Loucy (cell line): ENCODE data around the gene TGFBR3.

ENCODE experiments used
- EZH2phosphoT487 ChIP-seq: fragments of 200-600 bp; IDR thresholded peaks from 2 replicates; pipeline ENCODE4 v1.6.1; 2018; ENCODE audit warnings: antibody characterized with exemption, mild to moderate bottlenecking, moderate library complexity, borderline replicate concordance
- TF ChIP-seq, protein P1 (sequence below): fragments of 200-600 bp; sonication (generic); conservative IDR thresholded peaks from 2 replicates; pipeline ENCODE4 v1.5.1; 2014; ENCODE audit warnings: mild to moderate bottlenecking, antibody characterized with exemption, low read length

DNA sequence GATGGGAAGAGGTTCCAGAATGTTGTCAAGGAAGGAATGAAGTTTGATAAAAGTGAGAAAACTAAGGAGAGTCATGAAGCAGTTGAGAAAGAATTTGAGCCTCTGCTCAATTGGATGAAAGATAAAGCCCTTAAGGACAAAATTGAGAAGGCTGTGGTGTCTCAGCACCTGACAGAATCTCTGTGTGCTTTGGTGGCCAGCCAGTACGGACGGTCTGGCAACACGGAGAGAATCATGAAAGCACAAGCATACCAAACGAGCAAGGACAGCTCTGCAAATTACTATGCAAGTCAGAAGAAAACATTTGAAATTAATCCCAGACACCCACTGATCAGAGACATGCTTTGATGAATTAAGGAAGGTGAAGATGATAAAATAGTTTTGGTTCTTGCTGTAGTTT is 242.5 kb downstream of the TGFBR3 start:
- TF ChIP-seq, protein P1, sequence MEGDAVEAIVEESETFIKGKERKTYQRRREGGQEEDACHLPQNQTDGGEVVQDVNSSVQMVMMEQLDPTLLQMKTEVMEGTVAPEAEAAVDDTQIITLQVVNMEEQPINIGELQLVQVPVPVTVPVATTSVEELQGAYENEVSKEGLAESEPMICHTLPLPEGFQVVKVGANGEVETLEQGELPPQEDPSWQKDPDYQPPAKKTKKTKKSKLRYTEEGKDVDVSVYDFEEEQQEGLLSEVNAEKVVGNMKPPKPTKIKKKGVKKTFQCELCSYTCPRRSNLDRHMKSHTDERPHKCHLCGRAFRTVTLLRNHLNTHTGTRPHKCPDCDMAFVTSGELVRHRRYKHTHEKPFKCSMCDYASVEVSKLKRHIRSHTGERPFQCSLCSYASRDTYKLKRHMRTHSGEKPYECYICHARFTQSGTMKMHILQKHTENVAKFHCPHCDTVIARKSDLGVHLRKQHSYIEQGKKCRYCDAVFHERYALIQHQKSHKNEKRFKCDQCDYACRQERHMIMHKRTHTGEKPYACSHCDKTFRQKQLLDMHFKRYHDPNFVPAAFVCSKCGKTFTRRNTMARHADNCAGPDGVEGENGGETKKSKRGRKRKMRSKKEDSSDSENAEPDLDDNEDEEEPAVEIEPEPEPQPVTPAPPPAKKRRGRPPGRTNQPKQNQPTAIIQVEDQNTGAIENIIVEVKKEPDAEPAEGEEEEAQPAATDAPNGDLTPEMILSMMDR, result no peak
- TF ChIP-seq EZH2phosphoT487, result no peak
